Astrocyte (in vitro differentiated cells and primary cell): Measurements from ENCODE around the gene HNRNPD. TPM values are rescaled to one million over a fixed set of nuclear protein-coding genes. Genes with fewer than 3 reads are reported as not detected.

ENCODE experiments used
- DNase-seq: peaks from one replicate; pipeline ENCODE4 v3.0.0-alpha.2; 2010; ENCODE audit warnings: low read depth
- FAIRE-seq: peaks from 2 replicates; lab custom pipeline; 2011; peaks lifted over from hg19 to GRCh38; lab: Jason Lieb, UNC
- H2AFZ ChIP-seq: 2 replicates; pipeline ENCODE4 v1.6.0; 2012; ENCODE audit warnings: low read depth, low read length, inconsistent platforms
- H3K27ac ChIP-seq: 2 replicates; pipeline ENCODE4 v1.5.1; 2011; ENCODE audit warnings: low read depth, low read length, inconsistent platforms
- H3K27me3 ChIP-seq: 2 replicates; pipeline ENCODE4 v1.6.0; 2011; ENCODE audit warnings: low read length, inconsistent platforms; ENCODE audit not compliant: insufficient read depth
- H3K36me3 ChIP-seq: 2 replicates; pipeline ENCODE4 v1.5.1; 2011; ENCODE audit warnings: low read length, inconsistent platforms; ENCODE audit not compliant: insufficient read depth
- H3K4me1 ChIP-seq: 2 replicates; pipeline ENCODE4 v1.5.1; 2011; ENCODE audit warnings: low read length, inconsistent platforms; ENCODE audit not compliant: insufficient read depth
- H3K4me2 ChIP-seq: 2 replicates; pipeline ENCODE4 v1.6.0; 2012; ENCODE audit warnings: low read length, inconsistent platforms
- H3K4me3 ChIP-seq: 2 replicates; pipeline ENCODE4 v1.5.1; 2011; ENCODE audit warnings: low read depth, mild to moderate bottlenecking, low read length, inconsistent platforms; ENCODE audit not compliant: insufficient read depth
- H3K79me2 ChIP-seq: 2 replicates; pipeline ENCODE4 v1.6.0; 2012; ENCODE audit warnings: mild to moderate bottlenecking, low read length, inconsistent platforms; ENCODE audit not compliant: insufficient read depth
- H3K9ac ChIP-seq: 2 replicates; pipeline ENCODE4 v1.6.0; 2012; ENCODE audit warnings: mild to moderate bottlenecking, low read length, inconsistent platforms
- H3K9me3 ChIP-seq: 2 replicates; pipeline ENCODE4 v1.5.1; 2012; ENCODE audit warnings: low read depth, mild to moderate bottlenecking, low read length, inconsistent platforms; ENCODE audit not compliant: insufficient read depth
- H4K20me1 ChIP-seq: 2 replicates; pipeline ENCODE4 v1.6.0; 2012; ENCODE audit warnings: low read length, inconsistent platforms; ENCODE audit not compliant: insufficient read depth
- H3K27ac Mint-ChIP-seq: one replicate; pipeline ENCODE4 v1.8.0; 2021; ENCODE audit warnings: mild to moderate bottlenecking, mixed read lengths; ENCODE audit not compliant: unreplicated experiment
- H3K27me3 Mint-ChIP-seq: one replicate; pipeline ENCODE4 v1.8.0; 2021; ENCODE audit warnings: low read depth, mixed read lengths; ENCODE audit not compliant: unreplicated experiment
- H3K36me3 Mint-ChIP-seq: one replicate; pipeline ENCODE4 v1.8.0; 2021; ENCODE audit warnings: low read depth, mixed read lengths; ENCODE audit not compliant: unreplicated experiment
- H3K4me1 Mint-ChIP-seq: one replicate; pipeline ENCODE4 v1.8.0; 2021; ENCODE audit warnings: low read depth, mixed read lengths; ENCODE audit not compliant: unreplicated experiment
- H3K4me3 Mint-ChIP-seq: one replicate; pipeline ENCODE4 v1.8.0; 2021; ENCODE audit warnings: mild to moderate bottlenecking, moderate library complexity, mixed read lengths; ENCODE audit not compliant: unreplicated experiment
- H3K9me3 Mint-ChIP-seq: one replicate; pipeline ENCODE4 v1.8.0; 2021; ENCODE audit warnings: mild to moderate bottlenecking, mixed read lengths; ENCODE audit not compliant: unreplicated experiment
- CTCF ChIP-seq: IDR thresholded peaks from 2 replicates; pipeline ENCODE4 v1.5.1; 2011; ENCODE audit warnings: low read depth, mild to moderate bottlenecking, inconsistent platforms, low read length, moderate library complexity; ENCODE audit not compliant: insufficient read depth
- EZH2 ChIP-seq: IDR thresholded peaks from 2 replicates; pipeline ENCODE4 v1.6.1; 2012; ENCODE audit warnings: mild to moderate bottlenecking, low read length, inconsistent platforms; ENCODE audit not compliant: insufficient read depth
- total RNA-seq: library from RNA; stranded (reverse); gene quantifications from 2 replicates; pipeline ENCODE4 v1.2.1, GENCODE V29; 2021

HNRNPD gene
- total RNA-seq, 1 donor from 2014 or later, result 162 TPM

GRCh38 chr4:82403725-82404124 lies 29.9 kb upstream of the HNRNPD start:
- H2AFZ ChIP-seq, result no peak overlapping the region
- H3K27ac Mint-ChIP-seq, result no peak overlapping the region
- H3K4me2 ChIP-seq, result no peak overlapping the region
- no peaks in the 10 kb centered on the region for H4K20me1 ChIP-seq
- no peaks in the 10 kb centered on the region for H3K36me3 ChIP-seq
- H3K9ac ChIP-seq, result no peak overlapping the region
- H3K27me3 Mint-ChIP-seq, result no peaks in the 10 kb centered on the region
- no peak overlapping the region for H3K4me3 ChIP-seq
- H3K79me2 ChIP-seq, result no peaks in the 10 kb centered on the region
- H3K9me3 ChIP-seq, result no peaks in the 10 kb centered on the region
- no peak for TF ChIP-seq EZH2
- no peak for TF ChIP-seq CTCF
- no peak for DNase-seq
- no peaks in the 10 kb centered on the region for H3K27me3 ChIP-seq
- no peaks in the 10 kb centered on the region for H3K4me1 Mint-ChIP-seq
- no peaks in the 10 kb centered on the region for H3K9me3 Mint-ChIP-seq
- H3K27ac ChIP-seq, result no peak overlapping the region
- H3K36me3 Mint-ChIP-seq, result no peaks in the 10 kb centered on the region
- no peaks in the 10 kb centered on the region for H3K4me1 ChIP-seq
- FAIRE-seq, result no peak
- H3K4me3 Mint-ChIP-seq, result no peak overlapping the region

GRCh38 chr4:82402196-82402775 lies 28.5 kb upstream of the HNRNPD start:
- no peaks in the 10 kb centered on the region for H4K20me1 ChIP-seq
- H2AFZ ChIP-seq, result peak overlapping the region; percentile 40
- no peak overlapping the region for H3K27ac Mint-ChIP-seq
- no peak overlapping the region for H3K4me2 ChIP-seq
- no peak overlapping the region for H3K4me3 ChIP-seq
- no peak overlapping the region for H3K9ac ChIP-seq
- H3K4me1 Mint-ChIP-seq, result no peaks in the 10 kb centered on the region
- no peaks in the 10 kb centered on the region for H3K9me3 Mint-ChIP-seq
- no peaks in the 10 kb centered on the region for H3K36me3 Mint-ChIP-seq
- no peaks in the 10 kb centered on the region for H3K9me3 ChIP-seq
- no peaks in the 10 kb centered on the region for H3K4me1 ChIP-seq
- H3K27me3 Mint-ChIP-seq, result no peaks in the 10 kb centered on the region
- FAIRE-seq, result no peak
- no peak for DNase-seq
- no peak for TF ChIP-seq EZH2
- no peak for TF ChIP-seq CTCF
- no peaks in the 10 kb centered on the region for H3K36me3 ChIP-seq
- no peaks in the 10 kb centered on the region for H3K27me3 ChIP-seq
- no peaks in the 10 kb centered on the region for H3K79me2 ChIP-seq
- H3K27ac ChIP-seq, result no peak overlapping the region
- H3K4me3 Mint-ChIP-seq, result no peak overlapping the region

GRCh38 chr4:82401600-82401999 lies 27.8 kb upstream of the HNRNPD start:
- Mint-ChIP-seq H3K9me3 (no peaks in the 10 kb centered on the region), H3K4me1 (no peaks in the 10 kb centered on the region), H3K4me3 (no peak overlapping the region), H3K27ac (no peak overlapping the region), H3K27me3 (no peaks in the 10 kb centered on the region), H3K36me3 (no peaks in the 10 kb centered on the region)
- Histone ChIP-seq H3K79me2 (no peaks in the 10 kb centered on the region), H3K27me3 (no peaks in the 10 kb centered on the region), H3K9ac (no peak overlapping the region), H3K4me3 (no peak overlapping the region), H3K9me3 (no peaks in the 10 kb centered on the region), H2AFZ (no peak overlapping the region), H3K27ac (no peak overlapping the region), H3K4me1 (no peaks in the 10 kb centered on the region), H3K4me2 (no peak overlapping the region), H4K20me1 (no peaks in the 10 kb centered on the region), H3K36me3 (no peaks in the 10 kb centered on the region)
- no peak for DNase-seq
- TF ChIP-seq EZH2 (no peak), CTCF (no peak)
- no peak for FAIRE-seq
